ENCODE results near the gene CENPF. TPM values are rescaled to one million over a fixed set of nuclear protein-coding genes. Genes with fewer than 3 reads are reported as not detected.
"Not testable (repeated sequence)": the region's sequence is repeated elsewhere in the genome, so short reads cannot be mapped to it uniquely, and the experiment has no call there.

CENPF gene
- total RNA-seq, 1 donor = 0.73 TPM

DNA sequence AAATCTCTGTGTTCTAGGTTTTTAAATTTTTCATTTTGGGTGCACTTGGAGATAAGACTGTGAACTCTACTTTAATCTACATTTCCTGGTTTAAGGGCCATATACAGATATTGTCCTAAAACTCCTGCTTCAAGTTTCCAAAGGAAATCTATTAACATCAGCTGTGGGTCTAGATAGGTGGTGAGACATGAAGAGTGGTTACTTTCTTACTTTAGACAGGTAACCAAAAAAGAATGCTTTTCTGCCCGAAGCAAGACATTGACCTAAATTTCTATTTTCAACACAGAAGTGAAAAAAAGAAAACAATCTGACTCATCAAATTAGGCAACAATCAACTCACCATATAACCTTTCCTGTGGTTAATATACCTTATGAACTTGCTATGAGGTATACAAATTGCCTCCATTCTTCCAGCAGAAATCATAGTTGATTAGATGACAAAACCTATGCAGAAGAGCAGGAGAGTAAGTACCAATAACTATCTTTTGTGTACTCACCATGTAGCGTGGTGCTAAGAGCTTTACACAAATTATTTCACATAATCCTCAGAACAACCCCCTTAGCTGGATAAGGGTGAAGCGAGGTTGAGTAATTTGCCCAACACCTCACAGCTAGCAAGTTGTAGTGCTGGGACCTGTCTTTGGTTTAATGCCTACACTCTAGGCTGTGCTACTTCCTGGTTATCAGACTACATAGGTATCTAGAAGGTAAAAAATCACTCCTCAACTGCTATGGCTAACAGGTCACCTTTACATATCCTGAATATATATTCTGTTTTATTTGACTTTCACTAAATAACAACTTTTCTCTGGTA is 28.2 kb upstream of the CENPF start:
- no peaks in the 10 kb centered on the region for H3K27me3 ChIP-seq (ENCODE audit: insufficient read depth, low read length)
- H3K4me1 ChIP-seq (ENCODE audit: insufficient read depth, low read length) = no peaks in the 10 kb centered on the region
- H3K4me3 ChIP-seq (ENCODE audit: low read length) = no peak overlapping the region
- peaks cover 7% of the 10 kb centered on the region for H3K9me3 ChIP-seq (ENCODE audit: low read depth, low read length)

DNA sequence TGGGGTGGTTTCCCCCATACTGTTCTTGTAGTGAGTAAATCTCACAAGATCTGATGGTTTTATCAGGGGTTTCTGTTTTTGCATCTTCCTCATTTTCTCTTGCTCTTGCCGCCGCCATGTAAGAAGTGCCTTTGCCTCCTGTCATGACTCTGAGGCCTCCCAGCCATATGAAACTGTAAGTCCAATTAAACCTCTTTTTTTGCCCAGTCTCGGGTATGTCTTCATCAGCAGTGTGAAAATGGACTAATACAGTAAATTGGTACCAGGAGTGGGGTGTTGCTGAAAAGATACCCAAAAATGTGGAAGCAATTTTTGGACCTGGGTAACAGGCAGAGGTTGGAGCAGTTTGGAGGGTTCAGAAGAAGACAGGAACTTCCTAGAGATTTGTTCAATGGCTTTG is 26.9 kb upstream of the CENPF start:
- not testable (repeated sequence) for H3K4me3 ChIP-seq (ENCODE audit: low read length); H3K4me1 ChIP-seq (ENCODE audit: insufficient read depth, low read length); H3K27me3 ChIP-seq (ENCODE audit: insufficient read depth, low read length); H3K9me3 ChIP-seq (ENCODE audit: low read depth, low read length)

DNA sequence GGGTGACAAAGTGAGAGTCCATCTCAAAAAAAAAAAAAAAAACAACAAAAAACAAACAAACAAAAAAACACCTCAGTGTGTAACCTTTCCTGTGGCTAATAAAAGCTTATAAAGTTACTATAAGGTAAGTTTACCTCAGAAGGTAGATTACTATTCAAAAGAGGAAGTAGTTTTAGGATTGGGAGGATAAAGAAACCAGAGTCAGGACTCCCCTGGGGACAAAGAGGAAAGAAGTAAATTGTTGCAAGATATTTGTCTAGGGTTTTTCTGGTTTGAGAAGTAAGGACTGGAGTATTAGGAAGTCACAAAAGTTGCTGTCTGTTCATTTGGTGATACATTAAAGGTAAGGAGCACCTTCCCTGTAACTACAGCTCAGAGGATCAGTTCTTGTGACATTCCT is 23.8 kb upstream of the CENPF start:
- Histone ChIP-seq H3K4me1 (ENCODE audit: insufficient read depth, low read length) (no peaks in the 10 kb centered on the region), H3K9me3 (ENCODE audit: low read depth, low read length) (peaks cover 7% of the 10 kb centered on the region), H3K4me3 (ENCODE audit: low read length) (no peak overlapping the region), H3K27me3 (ENCODE audit: insufficient read depth, low read length) (no peaks in the 10 kb centered on the region)

DNA sequence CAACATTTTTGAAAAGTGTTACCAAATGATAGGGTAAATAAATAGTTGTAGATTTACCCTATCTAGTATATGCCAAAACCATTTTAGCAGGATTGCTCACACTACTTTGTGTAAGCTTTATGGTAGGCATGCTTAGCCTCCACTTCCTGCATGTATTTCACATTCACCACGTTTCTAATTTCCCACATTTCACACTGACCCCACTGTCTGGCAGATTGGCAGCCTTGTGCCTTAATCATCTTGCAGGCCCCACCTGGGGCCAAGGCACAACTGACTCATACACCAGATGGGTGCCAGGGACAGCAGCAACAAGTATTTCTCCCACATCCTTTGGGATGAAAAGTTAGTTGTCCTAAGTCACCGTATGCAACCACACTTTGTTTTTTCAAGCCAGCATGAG is 21.2 kb upstream of the CENPF start:
- H3K4me1 ChIP-seq (ENCODE audit: insufficient read depth, low read length) = no peaks in the 10 kb centered on the region
- H3K9me3 ChIP-seq (ENCODE audit: low read depth, low read length) = no peaks in the 10 kb centered on the region
- no peak overlapping the region for H3K4me3 ChIP-seq (ENCODE audit: low read length)
- H3K27me3 ChIP-seq (ENCODE audit: insufficient read depth, low read length) = no peaks in the 10 kb centered on the region

DNA sequence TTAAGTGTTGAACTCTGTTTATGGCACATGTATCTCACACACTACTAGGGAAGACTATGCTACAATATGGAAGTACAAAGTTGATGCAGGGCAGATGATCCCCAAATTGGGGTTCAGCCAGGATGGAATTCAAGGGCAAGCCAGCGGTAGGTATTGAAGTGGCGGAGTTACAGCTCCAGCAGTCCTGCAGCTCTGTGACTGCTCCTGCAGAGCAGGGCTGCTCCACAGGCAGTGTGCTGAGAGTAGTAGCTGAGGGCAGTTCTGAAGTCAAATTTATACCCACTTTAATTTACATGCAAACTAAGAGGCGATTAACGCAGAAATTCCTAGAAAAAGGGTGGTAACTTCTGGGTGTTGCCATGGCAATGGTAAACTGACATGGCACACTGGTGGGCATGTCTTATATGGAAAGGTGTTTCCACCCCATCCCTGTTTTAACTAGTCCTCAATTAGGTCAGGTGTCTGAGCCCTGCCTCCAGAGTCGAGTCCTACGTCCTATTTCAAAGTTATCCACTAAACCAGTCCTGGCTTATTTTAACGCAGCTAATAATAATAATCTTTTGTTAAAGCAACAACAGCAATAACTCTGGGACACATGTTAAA is 20.6 kb upstream of the CENPF start:
- Histone ChIP-seq H3K27me3 (ENCODE audit: insufficient read depth, low read length) (no peaks in the 10 kb centered on the region), H3K4me1 (ENCODE audit: insufficient read depth, low read length) (no peaks in the 10 kb centered on the region), H3K4me3 (ENCODE audit: low read length) (no peak overlapping the region), H3K9me3 (ENCODE audit: low read depth, low read length) (no peaks in the 10 kb centered on the region)

DNA sequence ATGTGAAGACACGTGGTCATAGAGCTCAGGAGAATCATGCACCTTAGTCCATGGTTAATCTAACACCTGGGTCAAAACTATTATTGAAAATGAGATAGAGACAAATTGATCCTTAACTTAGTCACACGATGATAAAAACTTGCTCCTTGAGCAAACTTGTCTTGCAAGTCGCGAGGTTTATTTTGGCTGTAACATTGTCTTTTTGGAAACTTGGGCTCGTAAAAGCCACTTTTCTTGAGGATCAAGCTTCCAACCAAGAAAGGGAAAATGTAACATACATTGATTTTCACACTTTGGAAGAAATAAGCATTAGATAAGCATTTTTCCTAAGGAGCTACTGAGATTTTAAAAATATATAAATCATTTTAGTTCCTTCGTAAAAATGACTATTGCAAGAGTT is 19.9 kb upstream of the CENPF start:
- Histone ChIP-seq H3K4me3 (ENCODE audit: low read length) (no peak overlapping the region), H3K4me1 (ENCODE audit: insufficient read depth, low read length) (no peaks in the 10 kb centered on the region), H3K9me3 (ENCODE audit: low read depth, low read length) (no peaks in the 10 kb centered on the region), H3K27me3 (ENCODE audit: insufficient read depth, low read length) (no peaks in the 10 kb centered on the region)

DNA sequence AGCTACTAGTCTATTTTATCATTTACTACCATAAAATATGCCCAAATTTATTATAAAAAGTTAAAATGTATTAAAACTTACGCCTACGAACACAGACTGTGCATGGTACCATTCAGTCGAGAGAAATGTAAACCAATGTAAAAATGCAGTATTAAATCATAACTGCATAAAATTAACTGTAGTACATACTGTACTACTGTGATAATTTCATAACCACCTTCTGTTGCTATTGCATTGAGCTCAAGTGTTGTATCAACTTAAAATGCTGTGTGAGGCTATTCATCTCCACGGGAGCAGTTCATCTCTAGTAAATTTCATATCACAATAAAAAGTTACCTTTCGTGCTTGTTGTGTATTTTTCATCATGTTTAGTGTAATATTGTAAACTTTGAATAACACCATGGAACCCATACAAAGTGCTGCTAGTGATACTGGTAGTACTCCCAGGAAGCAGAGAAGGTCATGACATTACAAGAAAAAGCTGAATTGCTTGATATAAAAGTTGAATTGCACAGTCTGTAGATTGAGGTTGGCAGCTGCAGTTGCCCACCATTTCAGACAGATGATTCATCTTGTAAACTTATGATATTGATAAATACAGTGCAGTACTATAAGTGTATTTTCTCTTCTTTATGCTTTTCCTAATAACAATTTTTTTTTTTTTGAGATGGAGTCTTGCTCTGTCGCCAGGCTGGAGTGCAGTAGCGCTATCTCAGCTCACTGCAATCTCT is 19.0 kb upstream of the CENPF start:
- H3K4me1 ChIP-seq (ENCODE audit: insufficient read depth, low read length) = no peaks in the 10 kb centered on the region
- no peak overlapping the region for H3K4me3 ChIP-seq (ENCODE audit: low read length)
- no peaks in the 10 kb centered on the region for H3K9me3 ChIP-seq (ENCODE audit: low read depth, low read length)
- H3K27me3 ChIP-seq (ENCODE audit: insufficient read depth, low read length) = no peaks in the 10 kb centered on the region

DNA sequence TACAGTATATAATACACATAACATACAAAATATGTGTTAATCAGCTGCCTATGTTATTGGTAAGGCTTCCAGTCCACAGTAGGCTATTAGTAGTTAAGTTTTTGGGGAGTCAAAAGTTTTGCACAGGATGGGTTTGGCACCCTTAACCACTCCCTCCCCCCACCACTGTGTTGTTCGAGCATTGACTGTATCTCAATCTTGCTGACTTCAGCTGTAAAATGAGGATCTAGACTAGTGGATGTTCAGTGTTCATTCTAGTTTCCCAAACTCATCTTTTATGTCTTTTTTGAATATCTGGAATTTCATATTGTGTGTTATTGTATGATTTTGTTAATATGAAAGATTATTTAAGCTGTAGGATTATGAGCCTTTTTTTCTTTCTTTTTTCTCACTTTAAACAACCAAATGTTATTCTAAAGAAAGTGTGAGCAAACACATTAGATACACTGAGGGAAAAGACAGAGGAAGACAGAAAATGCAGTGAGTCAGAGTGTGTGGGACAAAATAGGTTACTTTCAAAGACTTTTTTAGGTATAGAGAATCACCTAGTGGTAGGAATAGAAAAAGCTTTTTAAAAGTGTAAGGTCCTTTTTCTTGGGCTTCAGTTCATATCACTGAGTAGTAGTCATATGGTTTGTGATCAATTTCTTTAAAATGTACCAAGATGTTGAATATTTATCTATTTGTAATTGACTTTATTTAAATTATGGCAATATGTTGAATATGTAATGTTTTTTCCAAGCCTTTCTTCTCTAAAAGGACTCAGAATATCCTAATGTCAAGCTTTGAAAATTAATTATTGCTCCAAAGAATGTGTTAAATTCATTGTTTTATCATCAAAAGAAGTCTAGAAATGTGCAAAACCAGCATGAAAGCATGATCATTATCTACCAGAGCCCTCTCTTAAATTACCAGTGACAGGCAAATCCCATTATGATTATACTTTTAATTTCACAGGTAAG is 17.9 kb upstream of the CENPF start:
- Histone ChIP-seq H3K4me3 (ENCODE audit: low read length) (no peak overlapping the region), H3K9me3 (ENCODE audit: low read depth, low read length) (no peaks in the 10 kb centered on the region), H3K27me3 (ENCODE audit: insufficient read depth, low read length) (no peaks in the 10 kb centered on the region), H3K4me1 (ENCODE audit: insufficient read depth, low read length) (no peaks in the 10 kb centered on the region)

DNA sequence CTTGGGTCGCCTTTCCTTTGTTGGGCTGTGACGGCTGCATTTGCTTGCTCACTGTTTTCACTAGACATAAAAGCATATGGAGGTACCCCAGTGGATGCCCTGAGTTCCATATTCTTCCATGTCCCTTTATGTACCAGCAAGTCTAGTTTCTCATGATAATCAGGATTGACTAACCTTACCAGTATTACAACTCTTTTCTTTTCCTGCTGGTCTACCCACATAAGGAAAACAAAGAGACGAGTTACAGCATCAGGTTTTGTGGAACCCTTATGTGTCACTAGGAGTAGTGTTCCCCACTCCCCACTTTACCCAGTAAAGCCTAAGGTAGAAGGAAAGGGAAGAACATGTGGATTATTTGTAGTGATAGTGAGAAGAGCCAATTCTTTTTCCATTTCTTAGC is 16.4 kb upstream of the CENPF start:
- Histone ChIP-seq H3K9me3 (ENCODE audit: low read depth, low read length) (no peaks in the 10 kb centered on the region), H3K4me3 (ENCODE audit: low read length) (no peak overlapping the region), H3K4me1 (ENCODE audit: insufficient read depth, low read length) (no peaks in the 10 kb centered on the region), H3K27me3 (ENCODE audit: insufficient read depth, low read length) (no peaks in the 10 kb centered on the region)

DNA sequence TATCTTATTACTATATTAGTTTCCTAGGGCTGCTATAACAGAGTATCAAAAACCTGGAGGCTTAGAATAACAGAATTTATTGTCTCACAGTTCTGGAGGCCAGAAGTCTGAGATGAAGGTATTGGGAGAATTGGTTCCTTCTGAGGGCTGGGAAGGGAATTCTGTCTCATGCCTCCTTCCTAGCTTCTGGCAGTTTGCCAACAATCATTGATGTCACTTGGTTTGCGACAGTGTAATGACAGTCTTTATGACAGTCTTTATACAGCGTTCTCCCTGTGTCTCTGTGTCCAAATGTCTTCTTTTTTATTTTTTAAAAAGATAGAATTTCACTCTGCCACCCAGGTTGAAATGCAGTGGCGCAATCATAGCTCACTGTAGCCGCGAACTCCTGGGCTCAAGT is 15.8 kb upstream of the CENPF start:
- no peak overlapping the region for H3K4me3 ChIP-seq (ENCODE audit: low read length)
- H3K9me3 ChIP-seq (ENCODE audit: low read depth, low read length) = no peaks in the 10 kb centered on the region
- H3K27me3 ChIP-seq (ENCODE audit: insufficient read depth, low read length) = no peaks in the 10 kb centered on the region
- no peaks in the 10 kb centered on the region for H3K4me1 ChIP-seq (ENCODE audit: insufficient read depth, low read length)

DNA sequence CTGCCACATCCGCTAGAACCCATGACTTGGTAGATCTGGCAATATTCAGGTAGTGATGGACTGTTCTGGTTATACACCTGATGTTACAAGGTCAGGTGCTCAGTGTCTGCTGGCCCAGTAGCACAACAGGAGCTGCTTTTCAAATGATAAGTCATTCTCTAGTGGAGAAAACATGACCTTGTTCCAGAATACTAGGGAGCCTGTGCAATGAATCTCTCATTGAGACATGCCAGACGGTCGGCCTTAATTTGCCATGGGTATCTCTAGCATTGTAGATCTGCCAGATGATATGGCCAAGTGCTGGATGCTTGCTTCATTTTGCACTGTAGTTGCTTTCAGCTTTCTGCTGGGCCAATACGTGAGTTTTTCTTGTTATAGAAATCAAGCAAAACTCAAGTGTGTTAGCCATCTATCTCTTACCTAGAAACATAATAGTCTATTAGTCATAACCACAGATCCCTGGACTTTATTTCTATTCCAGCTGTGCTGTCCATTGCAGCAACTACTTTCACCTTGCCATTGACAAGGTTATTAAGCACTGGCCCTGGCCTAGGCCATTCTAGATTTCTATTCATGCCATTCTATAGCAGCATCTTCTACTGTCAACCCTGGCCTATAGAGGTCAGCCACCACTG is 13.9 kb upstream of the CENPF start:
- no peak overlapping the region for H3K4me3 ChIP-seq (ENCODE audit: low read length)
- H3K9me3 ChIP-seq (ENCODE audit: low read depth, low read length) = no peaks in the 10 kb centered on the region
- H3K27me3 ChIP-seq (ENCODE audit: insufficient read depth, low read length) = no peaks in the 10 kb centered on the region
- no peaks in the 10 kb centered on the region for H3K4me1 ChIP-seq (ENCODE audit: insufficient read depth, low read length)

DNA sequence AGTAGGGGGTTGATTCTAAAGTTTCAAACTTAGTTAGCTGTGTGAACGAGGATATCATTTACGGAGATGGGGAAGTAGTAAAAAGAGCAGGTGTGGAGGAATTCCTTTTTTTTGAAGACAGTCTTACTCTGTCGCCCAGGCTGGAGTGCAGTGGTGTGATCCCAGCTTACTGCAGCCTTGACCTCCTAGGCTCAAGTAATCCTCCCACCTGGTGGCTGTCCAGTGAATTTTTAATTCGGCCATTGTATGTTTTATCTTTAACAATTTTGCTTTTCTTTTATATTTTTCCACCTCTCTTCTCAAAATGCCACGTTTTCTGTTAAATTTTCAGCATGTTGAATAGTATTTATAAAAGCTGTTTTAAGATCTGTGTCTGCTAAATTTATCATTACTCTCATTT is 12.3 kb upstream of the CENPF start:
- H3K4me3 ChIP-seq (ENCODE audit: low read length) = no peak overlapping the region
- H3K27me3 ChIP-seq (ENCODE audit: insufficient read depth, low read length) = no peaks in the 10 kb centered on the region
- H3K9me3 ChIP-seq (ENCODE audit: low read depth, low read length) = no peaks in the 10 kb centered on the region
- no peaks in the 10 kb centered on the region for H3K4me1 ChIP-seq (ENCODE audit: insufficient read depth, low read length)

DNA sequence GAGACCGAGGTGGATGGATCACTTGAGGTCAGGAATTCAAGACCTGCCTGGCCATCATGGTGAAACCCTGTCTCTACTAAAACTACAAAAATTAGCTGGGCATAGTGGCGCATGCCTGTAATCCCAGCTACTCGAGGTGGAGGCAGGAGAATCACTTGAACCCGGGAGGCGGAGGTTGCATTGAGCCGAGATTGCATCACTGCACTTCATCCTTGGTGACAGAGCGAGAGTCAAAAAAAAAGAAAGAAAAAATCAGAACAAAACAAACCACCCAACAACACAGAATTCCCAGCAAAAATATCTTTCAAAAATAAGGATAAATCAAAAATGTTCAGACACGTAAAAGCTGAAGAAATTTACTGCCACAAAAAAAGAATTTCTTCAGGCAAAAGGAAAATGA is 11.1 kb upstream of the CENPF start:
- H3K4me3 ChIP-seq (ENCODE audit: low read length); H3K27me3 ChIP-seq (ENCODE audit: insufficient read depth, low read length); H3K9me3 ChIP-seq (ENCODE audit: low read depth, low read length); H3K4me1 ChIP-seq (ENCODE audit: insufficient read depth, low read length): not testable (repeated sequence)

DNA sequence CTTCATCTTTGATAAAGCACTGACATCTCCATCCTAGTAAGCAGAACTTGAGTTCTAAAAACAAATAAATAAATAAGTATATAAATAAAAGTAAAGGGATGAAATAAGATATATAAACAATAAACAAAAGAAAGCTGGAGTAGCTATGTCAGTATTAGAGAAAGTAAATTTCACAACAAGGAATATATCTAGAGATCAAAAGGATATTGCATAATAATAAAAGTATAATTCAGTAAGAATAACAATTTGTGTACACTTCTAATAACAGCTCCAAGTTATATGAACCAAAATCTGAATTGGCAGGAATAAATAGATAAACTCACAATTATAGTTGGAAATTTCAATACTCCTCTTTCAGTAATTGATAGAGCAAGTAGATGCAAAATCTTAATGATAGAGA is 9.8 kb upstream of the CENPF start:
- Histone ChIP-seq H3K4me1 (ENCODE audit: insufficient read depth, low read length) (no peaks in the 10 kb centered on the region), H3K9me3 (ENCODE audit: low read depth, low read length) (no peaks in the 10 kb centered on the region), H3K4me3 (ENCODE audit: low read length) (no peak overlapping the region), H3K27me3 (ENCODE audit: insufficient read depth, low read length) (no peaks in the 10 kb centered on the region)
